DOHH2 (cell line): Measurements from ENCODE around the gene TCEA2.

Experiments used
- H3F3A ChIP-seq: fragments of 200-600 bp; sonication (generic), shearing (Covaris generic); 2 replicates; pipeline ENCODE4 v1.6.0; 2016; ENCODE audit warnings: antibody characterized with exemption, mild to moderate bottlenecking; ENCODE audit not compliant: control insufficient read depth, insufficient read depth
- H3K27ac ChIP-seq: fragments of 200-600 bp; sonication (generic); 2 replicates; pipeline ENCODE4 v1.5.1; 2014; ENCODE audit warnings: low read depth, mild to moderate bottlenecking, low read length, moderate library complexity
- H3K27me3 ChIP-seq: fragments of 200-600 bp; sonication (generic); 2 replicates; pipeline ENCODE4 v1.6.1; 2014; ENCODE audit warnings: mild to moderate bottlenecking, low read length, mixed read lengths; ENCODE audit not compliant: control insufficient read depth
- H3K36me3 ChIP-seq: fragments of 200-600 bp; sonication (generic); 2 replicates; pipeline ENCODE4 v1.6.1; 2014; ENCODE audit warnings: mild to moderate bottlenecking, low read length, moderate library complexity, mixed read lengths; ENCODE audit not compliant: control insufficient read depth
- H3K4me1 ChIP-seq: fragments of 200-600 bp; sonication (generic); 2 replicates; pipeline ENCODE4 v1.6.1; 2014; ENCODE audit warnings: mild to moderate bottlenecking, low read length, mixed read lengths; ENCODE audit not compliant: control insufficient read depth
- H3K4me2 ChIP-seq: fragments of 200-600 bp; sonication (generic); 2 replicates; pipeline ENCODE4 v1.6.0; 2014; ENCODE audit warnings: mild to moderate bottlenecking, low read length, moderate library complexity
- H3K4me3 ChIP-seq: fragments of 200-600 bp; sonication (generic); 2 replicates; pipeline ENCODE4 v1.5.1; 2014; ENCODE audit warnings: mild to moderate bottlenecking, low read length, mixed read lengths
- H3K79me2 ChIP-seq: fragments of 200-600 bp; sonication (generic); 2 replicates; pipeline ENCODE4 v1.6.1; 2014; ENCODE audit warnings: mild to moderate bottlenecking, low read length, mixed read lengths; ENCODE audit not compliant: control insufficient read depth
- H3K9me2 ChIP-seq: fragments of 200-600 bp; sonication (generic); replicated peaks from 2 replicates; pipeline ENCODE4 v1.6.1; 2014; ENCODE audit warnings: mild to moderate bottlenecking, low read length, mixed read lengths; ENCODE audit not compliant: control insufficient read depth
- H3K9me3 ChIP-seq: fragments of 200-600 bp; sonication (generic); 2 replicates; pipeline ENCODE4 v1.6.1; 2014; ENCODE audit warnings: antibody characterized with exemption, low read length, mixed read lengths; ENCODE audit not compliant: control insufficient read depth, insufficient read depth
- H4K20me1 ChIP-seq: fragments of 200-600 bp; sonication (generic); 2 replicates; pipeline ENCODE4 v1.6.0; 2014; ENCODE audit warnings: low read depth, mild to moderate bottlenecking, antibody characterized with exemption, low read length, moderate library complexity; ENCODE audit not compliant: control insufficient read depth, insufficient read depth
- EZH2phosphoT487 ChIP-seq: fragments of 200-600 bp; sonication (generic); IDR thresholded peaks from 2 replicates; pipeline ENCODE4 v1.6.1; 2017; ENCODE audit warnings: borderline replicate concordance, mild to moderate bottlenecking, antibody characterized with exemption, low read length, moderate library complexity, mixed read lengths
- TF ChIP-seq, protein P1 (sequence below): fragments of 200-600 bp; sonication (generic); IDR thresholded peaks from one replicate; pipeline ENCODE4 v1.5.1; 2014; ENCODE audit warnings: antibody characterized with exemption, mild to moderate bottlenecking, low read depth, low read length; ENCODE audit not compliant: poor library complexity, severe bottlenecking

Gene TCEA2

DNA sequence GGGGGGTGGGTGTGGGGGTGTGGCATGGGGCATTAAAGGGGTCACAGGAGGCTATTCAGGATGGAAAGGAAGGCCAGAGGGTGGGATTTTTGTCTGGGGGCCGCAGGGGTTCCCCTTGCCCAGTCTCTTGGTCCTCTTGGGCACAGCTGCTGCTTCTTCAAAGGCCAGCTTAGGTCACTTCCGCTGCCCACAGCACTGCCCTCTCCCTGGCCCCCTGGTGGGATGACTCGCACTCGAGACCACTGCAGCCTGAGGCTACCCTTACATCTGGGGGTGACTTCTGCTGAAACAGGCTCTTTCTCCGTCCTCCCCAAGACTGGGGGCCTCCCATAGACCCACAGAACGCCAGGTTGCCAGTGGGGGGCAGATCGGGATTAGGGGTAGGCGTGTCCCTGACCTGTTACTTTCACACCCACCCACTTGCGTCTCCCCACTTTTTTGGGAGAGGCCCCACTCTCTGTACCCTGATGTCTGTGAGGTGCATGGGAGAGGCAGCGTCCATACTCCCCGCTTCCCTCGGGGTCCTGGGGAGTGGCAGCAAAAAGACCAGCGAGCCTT is 19.9 kb downstream of the TCEA2 start:
- H3K27me3 ChIP-seq = peaks cover 26% of the 10 kb centered on the region
- peak overlapping the region; percentile 48 for H3K4me3 ChIP-seq
- peaks cover 39% of the 10 kb centered on the region for H3K4me1 ChIP-seq
- H3F3A ChIP-seq = peaks cover 20% of the 10 kb centered on the region
- peaks cover 9% of the 10 kb centered on the region for H3K79me2 ChIP-seq
- H3K4me2 ChIP-seq = peak overlapping the region; percentile 58
- H3K9me2 ChIP-seq = no peaks in the 10 kb centered on the region
- peaks cover 6% of the 10 kb centered on the region; the same call in 1 of the 2 replicates for H3K9me3 ChIP-seq
- no peak overlapping the region for H3K27ac ChIP-seq
- no peaks in the 10 kb centered on the region for H4K20me1 ChIP-seq
- peaks cover 8% of the 10 kb centered on the region for H3K36me3 ChIP-seq
- no peak for TF ChIP-seq EZH2phosphoT487
- TF ChIP-seq, protein P1, sequence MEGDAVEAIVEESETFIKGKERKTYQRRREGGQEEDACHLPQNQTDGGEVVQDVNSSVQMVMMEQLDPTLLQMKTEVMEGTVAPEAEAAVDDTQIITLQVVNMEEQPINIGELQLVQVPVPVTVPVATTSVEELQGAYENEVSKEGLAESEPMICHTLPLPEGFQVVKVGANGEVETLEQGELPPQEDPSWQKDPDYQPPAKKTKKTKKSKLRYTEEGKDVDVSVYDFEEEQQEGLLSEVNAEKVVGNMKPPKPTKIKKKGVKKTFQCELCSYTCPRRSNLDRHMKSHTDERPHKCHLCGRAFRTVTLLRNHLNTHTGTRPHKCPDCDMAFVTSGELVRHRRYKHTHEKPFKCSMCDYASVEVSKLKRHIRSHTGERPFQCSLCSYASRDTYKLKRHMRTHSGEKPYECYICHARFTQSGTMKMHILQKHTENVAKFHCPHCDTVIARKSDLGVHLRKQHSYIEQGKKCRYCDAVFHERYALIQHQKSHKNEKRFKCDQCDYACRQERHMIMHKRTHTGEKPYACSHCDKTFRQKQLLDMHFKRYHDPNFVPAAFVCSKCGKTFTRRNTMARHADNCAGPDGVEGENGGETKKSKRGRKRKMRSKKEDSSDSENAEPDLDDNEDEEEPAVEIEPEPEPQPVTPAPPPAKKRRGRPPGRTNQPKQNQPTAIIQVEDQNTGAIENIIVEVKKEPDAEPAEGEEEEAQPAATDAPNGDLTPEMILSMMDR = no peak

- peaks cover 7% of the 10 kb centered on the region; the same call in 1 of the 2 replicates for H3K9me3 ChIP-seq
- H3F3A ChIP-seq = peaks cover 16% of the 10 kb centered on the region
- H3K36me3 ChIP-seq = peaks cover 8% of the 10 kb centered on the region
- H3K79me2 ChIP-seq = peaks cover 9% of the 10 kb centered on the region
- peaks cover 34% of the 10 kb centered on the region for H3K4me1 ChIP-seq
- TF ChIP-seq, protein P1 = peak; percentile 57
- TF ChIP-seq EZH2phosphoT487 = no peak
- H3K27ac ChIP-seq = no peak overlapping the region
- H3K4me2 ChIP-seq = peak overlapping the region; percentile 58
- H3K27me3 ChIP-seq = peaks cover 26% of the 10 kb centered on the region
- H4K20me1 ChIP-seq = no peaks in the 10 kb centered on the region
- no peaks in the 10 kb centered on the region for H3K9me2 ChIP-seq
- H3K4me3 ChIP-seq = peak overlapping the region; percentile 48
Measured at GRCh38 chr20:64083378-64083803, 20.4 kb downstream of the TCEA2 start.

DNA sequence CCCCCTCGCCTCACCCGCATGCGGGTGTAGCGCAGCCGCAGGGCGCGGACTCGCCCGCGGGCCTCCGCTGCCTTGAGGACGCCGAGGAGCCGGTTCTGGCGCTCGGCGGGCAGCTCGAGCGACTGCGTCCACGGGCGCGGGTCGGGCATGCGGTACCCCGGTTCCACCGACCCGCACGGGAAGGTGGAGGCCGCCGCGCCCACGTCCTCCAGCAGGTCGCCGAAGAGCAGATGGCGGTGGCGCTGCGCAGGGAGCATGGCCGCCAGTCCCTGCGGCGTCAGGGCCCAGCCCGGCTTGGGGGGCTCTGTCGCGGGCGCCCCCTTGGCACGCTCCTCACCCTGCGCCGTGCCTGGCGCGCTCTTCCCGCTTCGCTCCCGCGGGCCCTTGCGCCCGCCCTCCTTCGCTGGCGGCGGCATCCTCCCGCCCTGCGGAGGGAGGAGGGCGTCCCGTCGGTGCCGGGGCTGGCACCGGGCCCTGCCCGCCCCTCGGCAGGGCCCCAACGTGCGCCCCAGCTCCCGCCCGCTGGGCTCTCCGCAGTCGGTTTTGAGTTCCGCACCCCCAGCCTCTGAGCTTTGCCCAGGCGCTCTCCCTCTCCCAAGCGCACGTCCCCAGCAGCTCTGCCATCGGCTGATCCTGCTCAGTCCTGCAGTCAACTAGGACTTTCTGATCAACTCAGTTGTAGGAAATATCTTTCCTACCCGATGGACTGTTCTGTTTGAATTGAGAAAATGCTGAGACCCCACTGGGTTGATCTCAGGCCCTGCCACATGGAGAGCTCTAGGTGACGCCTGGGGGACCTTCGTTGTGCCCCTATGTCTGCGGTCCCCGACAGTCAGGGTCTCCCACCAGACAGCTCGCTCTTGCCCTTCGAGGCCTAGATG is 21.0 kb downstream of the TCEA2 start, which contains the start of gene LKAAEAR1:
LKAAEAR1 (minus strand) TSS at position 595 of the 881 bp plus-strand sequence; CDS start at position 416, 179 bp downstream.
- TF ChIP-seq, protein P1 = no peak
- no peak for TF ChIP-seq EZH2phosphoT487
- peaks cover 10% of the 10 kb centered on the region; the same call in 1 of the 2 replicates for H3F3A ChIP-seq
- peaks cover 31% of the 10 kb centered on the region for H3K4me1 ChIP-seq
- no peaks in the 10 kb centered on the region for H3K9me2 ChIP-seq
- H3K36me3 ChIP-seq = peaks cover 3% of the 10 kb centered on the region
- H3K27me3 ChIP-seq = peaks cover 26% of the 10 kb centered on the region
- peaks cover 2% of the 10 kb centered on the region for H3K79me2 ChIP-seq
- H4K20me1 ChIP-seq = no peaks in the 10 kb centered on the region
- H3K4me2 ChIP-seq = peak within 1 kb of the TSS; percentile 58
- H3K9me3 ChIP-seq = peaks cover 7% of the 10 kb centered on the region; the same call in 1 of the 2 replicates
- H3K4me3 ChIP-seq = peak within 1 kb of the TSS; percentile 48
- no peak within 1 kb of the TSS for H3K27ac ChIP-seq
